MM.1S (cell line): Measurements from ENCODE around the gene SYNE2.

Experiments used
- EZH2 ChIP-seq: fragments of 300-600 bp; sonication (generic); optimal IDR thresholded peaks from 2 replicates; pipeline ENCODE3; 2017; ENCODE audit warnings: low read depth, mild to moderate bottlenecking, antibody characterized with exemption, low read length, mixed read lengths
- TF ChIP-seq, protein P1 (sequence below): fragments of 300-600 bp; sonication (generic); IDR thresholded peaks from 2 replicates; pipeline ENCODE4 v1.5.1; 2016; ENCODE audit warnings: antibody characterized with exemption, low read length, mixed read lengths

DNA sequence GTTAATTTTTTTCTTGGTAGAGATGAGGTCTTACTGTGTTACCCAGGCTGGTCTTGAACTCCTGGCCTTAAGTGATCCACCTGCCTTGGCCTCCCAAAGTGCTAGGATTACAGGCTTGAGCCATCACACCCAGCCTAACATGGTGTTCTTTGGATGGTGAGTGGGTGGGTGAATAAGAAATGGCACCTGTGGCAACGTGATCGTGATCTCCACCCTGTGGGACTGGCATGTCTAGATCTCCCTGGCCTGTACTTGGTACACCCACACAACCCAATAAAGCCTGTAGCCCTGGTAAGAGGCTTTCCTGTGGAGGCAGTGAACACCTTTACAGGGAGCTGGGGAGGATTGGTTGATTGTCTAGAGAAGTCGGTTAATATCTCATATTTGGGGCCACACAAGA lies 25.2 kb downstream of the SYNE2 start:
- TF ChIP-seq, protein P1, sequence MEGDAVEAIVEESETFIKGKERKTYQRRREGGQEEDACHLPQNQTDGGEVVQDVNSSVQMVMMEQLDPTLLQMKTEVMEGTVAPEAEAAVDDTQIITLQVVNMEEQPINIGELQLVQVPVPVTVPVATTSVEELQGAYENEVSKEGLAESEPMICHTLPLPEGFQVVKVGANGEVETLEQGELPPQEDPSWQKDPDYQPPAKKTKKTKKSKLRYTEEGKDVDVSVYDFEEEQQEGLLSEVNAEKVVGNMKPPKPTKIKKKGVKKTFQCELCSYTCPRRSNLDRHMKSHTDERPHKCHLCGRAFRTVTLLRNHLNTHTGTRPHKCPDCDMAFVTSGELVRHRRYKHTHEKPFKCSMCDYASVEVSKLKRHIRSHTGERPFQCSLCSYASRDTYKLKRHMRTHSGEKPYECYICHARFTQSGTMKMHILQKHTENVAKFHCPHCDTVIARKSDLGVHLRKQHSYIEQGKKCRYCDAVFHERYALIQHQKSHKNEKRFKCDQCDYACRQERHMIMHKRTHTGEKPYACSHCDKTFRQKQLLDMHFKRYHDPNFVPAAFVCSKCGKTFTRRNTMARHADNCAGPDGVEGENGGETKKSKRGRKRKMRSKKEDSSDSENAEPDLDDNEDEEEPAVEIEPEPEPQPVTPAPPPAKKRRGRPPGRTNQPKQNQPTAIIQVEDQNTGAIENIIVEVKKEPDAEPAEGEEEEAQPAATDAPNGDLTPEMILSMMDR = no peak
- TF ChIP-seq EZH2 = no peak
